Measurements from ENCODE around the gene CSRNP3.

CSRNP3 gene

DNA sequence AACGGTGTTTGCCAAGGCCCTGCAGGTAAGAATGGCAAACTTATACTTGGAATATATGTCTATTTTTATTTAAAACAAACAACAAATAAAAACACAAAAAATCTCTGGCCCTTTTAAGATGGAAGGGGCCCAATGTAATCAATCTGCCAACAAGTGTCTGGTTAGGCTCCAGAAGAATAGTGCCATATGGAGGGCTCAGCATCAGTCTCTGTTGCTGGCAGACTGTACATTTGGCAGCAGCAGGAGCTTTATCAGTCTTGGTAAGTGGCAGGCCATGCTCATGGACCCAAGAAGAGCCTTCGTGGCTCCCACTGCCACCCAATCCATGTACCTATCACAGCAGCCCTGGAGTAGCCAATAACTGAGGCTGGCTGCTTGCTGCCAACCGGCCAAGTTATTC is 223.4 kb downstream of the CSRNP3 start:
- DNase-seq (ENCODE audit: low read depth), result no peak
- TF ChIP-seq, protein P1, sequence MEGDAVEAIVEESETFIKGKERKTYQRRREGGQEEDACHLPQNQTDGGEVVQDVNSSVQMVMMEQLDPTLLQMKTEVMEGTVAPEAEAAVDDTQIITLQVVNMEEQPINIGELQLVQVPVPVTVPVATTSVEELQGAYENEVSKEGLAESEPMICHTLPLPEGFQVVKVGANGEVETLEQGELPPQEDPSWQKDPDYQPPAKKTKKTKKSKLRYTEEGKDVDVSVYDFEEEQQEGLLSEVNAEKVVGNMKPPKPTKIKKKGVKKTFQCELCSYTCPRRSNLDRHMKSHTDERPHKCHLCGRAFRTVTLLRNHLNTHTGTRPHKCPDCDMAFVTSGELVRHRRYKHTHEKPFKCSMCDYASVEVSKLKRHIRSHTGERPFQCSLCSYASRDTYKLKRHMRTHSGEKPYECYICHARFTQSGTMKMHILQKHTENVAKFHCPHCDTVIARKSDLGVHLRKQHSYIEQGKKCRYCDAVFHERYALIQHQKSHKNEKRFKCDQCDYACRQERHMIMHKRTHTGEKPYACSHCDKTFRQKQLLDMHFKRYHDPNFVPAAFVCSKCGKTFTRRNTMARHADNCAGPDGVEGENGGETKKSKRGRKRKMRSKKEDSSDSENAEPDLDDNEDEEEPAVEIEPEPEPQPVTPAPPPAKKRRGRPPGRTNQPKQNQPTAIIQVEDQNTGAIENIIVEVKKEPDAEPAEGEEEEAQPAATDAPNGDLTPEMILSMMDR (IDR thresholded peaks at IDR 0.05; ENCODE audit: insufficient read depth, low read depth, low read length, missing control alignments), result no peak
- H3K4me3 ChIP-seq (ENCODE audit: low read length), result no peak overlapping the region

DNA sequence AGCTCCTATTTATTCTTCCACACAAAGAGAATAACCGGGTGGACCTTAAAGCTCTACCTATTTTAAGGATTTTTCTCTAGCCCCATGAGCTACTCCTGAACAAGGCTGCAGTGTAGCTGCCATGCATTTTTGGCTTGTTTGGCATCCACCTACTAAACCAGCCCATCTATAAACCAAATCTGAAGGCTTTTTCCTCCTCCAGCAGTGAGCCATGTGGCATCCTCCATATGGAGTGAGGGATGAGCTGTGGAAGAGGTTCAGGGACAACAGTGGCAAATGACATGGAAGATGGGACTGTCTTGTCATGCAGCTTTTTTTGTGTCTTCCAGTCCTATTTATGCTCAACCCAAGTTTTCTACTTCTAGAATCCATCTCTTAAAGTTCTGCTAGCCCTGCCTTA is 224.3 kb downstream of the CSRNP3 start:
- TF ChIP-seq, protein P1 (IDR thresholded peaks at IDR 0.05; ENCODE audit: insufficient read depth, low read depth, low read length, missing control alignments), result no peak

DNA sequence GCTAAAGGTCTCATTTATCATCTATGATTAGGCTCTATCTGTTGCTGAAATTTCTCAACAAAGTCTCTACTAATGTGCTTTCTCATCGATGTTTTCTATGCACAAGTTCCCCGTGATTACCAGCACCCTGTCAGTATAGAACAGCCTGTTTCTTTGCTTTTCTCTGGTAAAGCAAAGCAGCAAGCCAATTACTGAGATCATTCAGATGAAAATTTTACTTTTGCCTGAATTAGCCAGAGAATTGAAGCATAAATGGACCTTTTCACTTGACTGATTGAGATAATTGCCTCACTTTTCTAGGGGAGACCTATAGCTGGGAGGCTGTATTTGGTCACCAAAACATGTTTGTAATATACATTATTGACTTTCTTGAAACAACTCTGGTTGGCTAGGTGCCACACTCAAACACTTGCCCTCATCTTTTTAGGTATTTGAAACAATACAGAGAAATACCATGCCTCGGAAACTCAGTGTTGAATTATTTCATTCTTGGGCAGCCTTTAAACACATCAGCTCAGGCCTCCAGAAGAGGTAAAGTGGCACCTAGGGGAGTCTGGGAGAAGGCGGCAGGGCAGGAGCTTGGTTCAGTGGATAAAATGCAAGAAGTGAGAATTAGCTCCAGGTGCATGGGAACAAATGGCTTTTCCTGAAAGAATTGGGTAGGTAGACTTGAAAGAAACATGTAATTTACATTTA is 228.4 kb downstream of the CSRNP3 start:
- no peak for DNase-seq (ENCODE audit: low read depth)
- TF ChIP-seq, protein P1 (IDR thresholded peaks at IDR 0.05; ENCODE audit: insufficient read depth, low read depth, low read length, missing control alignments), result no peak
- no peak overlapping the region for H3K4me3 ChIP-seq (ENCODE audit: low read length)

More for the DNA sequence above, 224.3 kb downstream of the CSRNP3 start:
- no peak overlapping the region for H3K4me3 ChIP-seq (ENCODE audit: low read length)
- no peak for DNase-seq (ENCODE audit: low read depth)

DNA sequence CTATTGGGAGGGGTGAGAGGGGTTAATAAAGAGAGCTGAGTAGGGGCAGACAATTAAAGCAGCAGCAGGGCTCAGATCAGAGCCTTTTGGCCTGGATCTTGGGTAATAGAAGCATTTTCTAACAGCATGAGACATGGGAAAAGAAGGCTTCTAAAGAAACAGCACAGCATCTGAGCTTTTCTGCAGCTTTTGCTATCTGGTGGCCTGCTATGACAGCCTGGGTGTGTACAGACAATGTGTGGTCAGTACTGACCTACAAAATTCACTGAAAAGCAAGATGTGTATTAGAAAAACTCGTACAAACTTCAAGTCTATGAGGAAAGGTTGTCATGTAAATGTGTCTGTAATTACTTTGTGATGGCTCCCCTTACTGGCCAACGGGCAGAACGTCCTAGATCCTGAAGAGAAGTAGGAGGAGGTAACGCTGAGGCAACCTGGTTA is 229.0 kb downstream of the CSRNP3 start:
- no peak overlapping the region for H3K4me3 ChIP-seq (ENCODE audit: low read length)
- TF ChIP-seq, protein P1 (IDR thresholded peaks at IDR 0.05; ENCODE audit: insufficient read depth, low read depth, low read length, missing control alignments), result peak; percentile 76
- DNase-seq (ENCODE audit: low read depth), result peak; percentile 70

DNA sequence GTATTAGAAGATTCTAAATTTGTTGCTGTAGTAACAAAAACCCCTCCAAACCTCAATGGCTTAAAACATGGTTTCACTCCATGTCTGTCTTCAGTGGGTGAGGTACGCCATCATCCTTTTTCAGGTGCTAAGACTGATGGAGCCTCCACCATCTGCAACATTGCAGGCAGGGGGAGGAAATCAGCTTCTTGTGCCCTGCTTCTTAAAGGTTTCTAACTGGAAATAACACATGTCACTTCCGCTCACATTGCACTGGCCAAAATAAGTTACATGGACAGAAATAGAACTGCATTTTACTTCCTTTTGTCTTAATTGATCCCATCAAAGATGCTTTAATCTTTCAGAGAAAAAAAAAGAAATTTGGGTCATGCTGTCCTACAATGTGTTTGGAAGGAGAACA is 230.4 kb downstream of the CSRNP3 start:
- no peak overlapping the region for H3K4me3 ChIP-seq (ENCODE audit: low read length)
- TF ChIP-seq, protein P1 (IDR thresholded peaks at IDR 0.05; ENCODE audit: insufficient read depth, low read depth, low read length, missing control alignments), result no peak
- no peak for DNase-seq (ENCODE audit: low read depth)

DNA sequence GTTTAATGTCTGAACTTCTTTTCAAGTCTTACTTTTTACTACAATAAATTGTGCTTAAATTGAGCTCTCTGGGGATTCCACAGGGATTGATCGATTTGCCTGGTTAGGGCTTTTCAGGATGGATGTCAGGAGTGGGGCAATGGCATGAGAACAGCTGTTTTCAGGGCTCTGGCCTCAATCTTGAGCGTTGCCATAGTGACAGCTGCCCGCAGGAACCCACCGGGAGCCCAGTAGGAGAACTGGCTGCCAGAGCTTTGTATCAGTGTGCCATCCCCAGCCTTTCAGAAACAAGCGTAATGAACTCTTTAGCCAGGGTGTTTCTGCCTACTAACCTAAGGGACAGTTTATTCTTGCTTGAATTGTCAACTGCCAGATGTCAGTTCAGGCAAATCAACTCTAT is 231.0 kb downstream of the CSRNP3 start:
- TF ChIP-seq, protein P1 (IDR thresholded peaks at IDR 0.05; ENCODE audit: insufficient read depth, low read depth, low read length, missing control alignments), result no peak
- H3K4me3 ChIP-seq (ENCODE audit: low read length), result no peak overlapping the region

DNA sequence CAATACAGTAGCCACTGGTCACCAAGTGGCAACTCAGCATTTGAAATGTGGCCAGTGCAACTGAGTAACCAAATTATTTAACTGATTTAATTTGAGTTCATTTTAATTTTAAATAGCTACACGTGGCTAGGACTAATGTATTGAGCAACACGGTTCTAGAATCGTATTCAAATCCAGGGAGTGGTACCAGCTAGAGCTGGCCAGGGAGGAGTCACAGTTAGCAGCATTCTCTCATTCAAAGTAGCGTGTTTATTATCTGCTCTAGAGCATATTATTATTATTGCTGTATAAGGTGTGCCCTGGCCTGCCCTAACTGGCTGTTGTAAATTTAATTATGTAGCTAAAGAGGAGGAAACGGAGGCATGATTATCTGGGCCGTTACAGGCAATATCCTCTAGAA is 231.6 kb downstream of the CSRNP3 start:
- H3K4me3 ChIP-seq (ENCODE audit: low read length), result no peak overlapping the region
- DNase-seq (ENCODE audit: low read depth), result no peak
- TF ChIP-seq, protein P1 (IDR thresholded peaks at IDR 0.05; ENCODE audit: insufficient read depth, low read depth, low read length, missing control alignments), result no peak

More for the DNA sequence above, 231.0 kb downstream of the CSRNP3 start:
- no peak for DNase-seq (ENCODE audit: low read depth)
